ENCODE measurements around the gene ADARB2. TPM values are rescaled to one million over a fixed set of nuclear protein-coding genes. Genes with fewer than 3 reads are reported as not detected.

Gene ADARB2
- total and polyA plus RNA-seq, 10 of the 15 experiments (the other 5 are each of a cell fraction or from before 2014, with no cell fraction given): 0.02 to 4.1 (median 0.76) TPM

- no peaks in the 10 kb centered on the region for H3K27me3 ChIP-seq (replicated peaks in 1 of 2; ENCODE audit: control insufficient read depth in 2 of 2, insufficient read depth in 2 of 2, low read length in 1 of 2)
- peaks cover 65% of the 10 kb centered on the region for H3K79me2 ChIP-seq (ENCODE audit: control insufficient read depth, insufficient read depth, low read length)
- H2AFZ ChIP-seq (ENCODE audit: control insufficient read depth, low read depth, low read length): no peak overlapping the region
- FAIRE-seq: no peak
- ATAC-seq: no peak
- no peaks in the 10 kb centered on the region; the same call in 1 of the 2 replicates for H3K4me1 ChIP-seq (ENCODE audit: control insufficient read depth, insufficient read depth, low read length)
- H3K4me2 ChIP-seq (ENCODE audit: control insufficient read depth, insufficient read depth): peak overlapping the region; percentile 49; the same call in 1 of the 2 replicates
- TF ChIP-seq KDM1A (IDR thresholded peaks at IDR 0.05; ENCODE audit: borderline replicate concordance) (no peak), ESRRA (IDR thresholded peaks at IDR 0.05; ENCODE audit: low read length) (no peak), STAT3 (IDR thresholded peaks at IDR 0.05; ENCODE audit: low read depth, low read length) (no peak), RAD21 (IDR thresholded peaks at IDR 0.05; ENCODE audit: insufficient read depth, low read depth, low read length) (no peak), SUZ12 (IDR thresholded peaks at IDR 0.05; ENCODE audit: unreplicated experiment) (no peak), CUX1 (IDR thresholded peaks at IDR 0.05; ENCODE audit: insufficient replicate concordance, low read depth, low read length) (no peak), RELB (IDR thresholded peaks at IDR 0.05; ENCODE audit: low read depth) (no peak), NRF1 (conservative IDR thresholded peaks at IDR 0.05; ENCODE audit: low read depth, low read length) (no peak), LARP7 (IDR thresholded peaks at IDR 0.05) (no peak), EZH2 (IDR thresholded peaks at IDR 0.05; ENCODE audit: borderline replicate concordance, control insufficient read depth, low read depth, low read length) (no peak), NFYA (IDR thresholded peaks at IDR 0.05; ENCODE audit: borderline replicate concordance, low read depth, low read length) (no peak), IKZF2 (IDR thresholded peaks at IDR 0.05) (no peak), FOXK2 (IDR thresholded peaks at IDR 0.05) (no peak), ZZZ3 (IDR thresholded peaks at IDR 0.05; ENCODE audit: control insufficient read depth, insufficient read length, low read depth) (no peak), RBBP5 (conservative IDR thresholded peaks at IDR 0.05) (no peak), ZNF24 (IDR thresholded peaks at IDR 0.05) (no peak), ZNF274 (IDR thresholded peaks at IDR 0.05; ENCODE audit: insufficient read depth, insufficient read length) (no peak)
- no peaks in the 10 kb centered on the region for H4K20me1 ChIP-seq (ENCODE audit: control insufficient read depth, insufficient read depth)
- ChIA-PET SMC1A (ENCODE audit: uncharacterized antibody, unreplicated experiment) (interaction anchor here (0.8 to 13.0 kb wide), 5 partner anchors 8 to 24 kb away, joined by 3 to 214 read pairs (median 4); partner anchors contain the start of gene ADARB2), RAD21 (ENCODE audit: unreplicated experiment) (interaction anchor here (0.9 to 3.4 kb wide), 8 partner anchors 8 to 307 kb away, joined by 3 to 46 read pairs (median 6); partner anchors contain the start of gene ADARB2), POLR2A (interaction anchor here (1.2 to 3.7 kb wide), 4 partner anchors 9 to 18 kb away, joined by 3 to 39 read pairs (median 8); partner anchors contain the start of gene ADARB2), CTCF (interaction anchor here (0.6 to 9.7 kb wide), 4 partner anchors 9 to 309 kb away, joined by 4 to 113 read pairs (median 6); no protein-coding TSS in a partner anchor)
- no peak overlapping the region for H3K27ac ChIP-seq (ENCODE audit: control insufficient read depth, insufficient read depth)
- no peaks in the 10 kb centered on the region for H3K36me3 ChIP-seq (ENCODE audit: control insufficient read depth in 2 of 2, insufficient read depth in 2 of 2, low read length in 1 of 2)
- WGBS (ENCODE audit: insufficient coverage, insufficient replicate concordance, low lambda C conversion rate, missing lambda C conversion rate): 18% methylated on average over 3 of the region's 3 CpGs
- intact Hi-C loops (cut with micrococcal nuclease; ENCODE audit: unreplicated experiment) (loop anchor here (10.0 kb wide), 1 partner anchor 245 kb away; no protein-coding TSS in a partner anchor), in situ Hi-C loops (cut with MboI) (no loop called here)
- peak overlapping the region; percentile 25; the same call in 1 of the 2 replicates for H3K4me3 ChIP-seq
- DNase-seq (ENCODE audit: low read depth, low spot score): no peak
- H3K9me3 ChIP-seq (replicated peaks; ENCODE audit: control insufficient read depth, insufficient read depth, low read length): peaks cover 3% of the 10 kb centered on the region; the same call in 1 of the 3 replicates
- no peak overlapping the region for H3K9ac ChIP-seq (ENCODE audit: control insufficient read depth, insufficient read depth, low read length)
- no TSS peak for BruUV-seq (replicated peaks)
These were observed 7.6 kb downstream of the ADARB2 start for GRCh38 chr10:1729751-1730150.

Measured in GM12878 (cell line).